HepG2 (cell line): Measurements from ENCODE around the gene MUC4.
"Not testable (repeated sequence)": the region's sequence is repeated elsewhere in the genome, so short reads cannot be mapped to it uniquely, and the experiment has no call there.

Experiments
- GABPB1 ChIP-seq: IDR thresholded peaks from 2 replicates; pipeline ENCODE4 v1.6.1; 2016; ENCODE audit warnings: mild to moderate bottlenecking, missing genetic modification reagents, moderate library complexity, missing compliant biosample characterization
- NR3C1 ChIP-seq: sonication (generic); formaldehyde crosslinking; IDR thresholded peaks from 2 replicates; pipeline ENCODE4 v1.4.0; 2020; ENCODE audit warnings: missing genetic modification reagents
- SP2 ChIP-seq: sonication (generic); formaldehyde crosslinking; IDR thresholded peaks from 2 replicates; pipeline ENCODE4 v1.5.1; 2020; ENCODE audit warnings: mild to moderate bottlenecking, missing genetic modification reagents
- TBL1XR1 ChIP-seq: fragments of 150-350 bp; IDR thresholded peaks from 2 replicates; pipeline ENCODE4 v1.6.1; 2014; ENCODE audit warnings: borderline replicate concordance, low read length; ENCODE audit not compliant: partially characterized antibody
- ZZZ3 ChIP-seq: sonication (generic); formaldehyde crosslinking; IDR thresholded peaks from 2 replicates; pipeline ENCODE4 v1.4.0; 2020; ENCODE audit warnings: missing genetic modification reagents, mild to moderate bottlenecking, borderline replicate concordance

DNA sequence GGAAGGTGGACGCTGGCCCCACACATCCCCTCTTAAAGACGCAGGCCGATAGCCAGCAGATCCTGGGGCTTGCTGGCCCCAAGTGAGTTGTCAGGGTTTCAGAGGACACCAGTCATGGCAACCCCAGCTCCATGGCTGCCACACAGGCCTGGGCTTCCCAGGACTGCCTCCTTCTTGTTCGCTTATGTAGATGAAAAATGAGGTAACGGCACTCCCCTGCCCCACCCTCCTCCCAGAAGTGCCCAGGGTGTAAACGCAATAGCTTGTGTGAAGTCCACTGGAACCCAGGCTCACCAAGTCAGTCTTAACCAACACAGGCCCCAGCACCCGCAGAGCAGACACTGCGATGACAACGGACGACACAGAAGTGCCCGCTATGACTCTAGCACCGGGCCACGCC is 87.4 kb downstream of the MUC4 start:
- not testable (repeated sequence) for TF ChIP-seq TBL1XR1; ZZZ3; NR3C1 (CRISPR knock-in tag); SP2 (CRISPR knock-in tag); GABPB1 (CRISPR knock-in tag)
